Panc1 (cell line): ENCODE measurements around the gene RADIL. TPM values are rescaled to one million over a fixed set of nuclear protein-coding genes. Genes with fewer than 3 reads are reported as not detected.

Experiments used
- ATAC-seq: fragments of 200-7000 bp; cut with Tn5 transposase; 2 replicates; pipeline ENCODE4 v1.9.1; 2020; ENCODE audit warnings: mild to moderate bottlenecking, moderate library complexity
- BruUV-seq: library from RNA; stranded (reverse); fragments of 400-500 nt; replicated peaks from 2 replicates; lab custom pipeline; 2021; lab: Mats Ljungman, UMichigan
- CTCF ChIA-PET: fragments of 300-600 bp; sonication (Branson Sonifier 250); formaldehyde crosslinking; loops from one replicate; lab custom pipeline; 2022; ENCODE audit warnings: antibody characterized with exemption; lab: Charles Lee
- POLR2A ChIA-PET: fragments of 300-600 bp; sonication (Branson Sonifier 250); formaldehyde crosslinking; loops from one replicate; lab custom pipeline; 2022; ENCODE audit warnings: antibody characterized with exemption; lab: Charles Lee
- DNase-seq: peaks from one replicate; pipeline ENCODE4 v3.0.0-alpha.2; 2010; ENCODE audit warnings: low read depth, low spot score
- H3K27ac ChIP-seq: 2 replicates; pipeline ENCODE4 v1.5.1; 2011; ENCODE audit warnings: mild to moderate bottlenecking, low read length, inconsistent platforms
- H3K27me3 ChIP-seq: fragments of 200-500 bp; sonication (Bioruptor generic); 2 replicates; pipeline ENCODE4 v1.6.0; 2014; ENCODE audit warnings: low read length, inconsistent platforms; ENCODE audit not compliant: control insufficient read depth, insufficient read depth
- H3K36me3 ChIP-seq: fragments of 200-500 bp; sonication (Bioruptor generic); 2 replicates; pipeline ENCODE4 v1.5.1; 2014; ENCODE audit warnings: inconsistent platforms, mild to moderate bottlenecking, low read length, moderate library complexity; ENCODE audit not compliant: control insufficient read depth, insufficient read depth
- H3K4me1 ChIP-seq: 2 replicates; pipeline ENCODE4 v1.5.1; 2011; ENCODE audit warnings: inconsistent platforms, mild to moderate bottlenecking, low read length, moderate library complexity; ENCODE audit not compliant: control insufficient read depth, insufficient read depth
- H3K4me3 ChIP-seq, 2 experiments: 2 replicates each; pipeline ENCODE4 v1.5.1; 2011 to 2012; ENCODE audit warnings: low read depth in 2 of 2, low read length in 2 of 2, mild to moderate bottlenecking in 2 of 2, inconsistent platforms in 1 of 2, moderate library complexity in 1 of 2
- H3K9me3 ChIP-seq: fragments of 200-500 bp; sonication (Bioruptor generic); 2 replicates; pipeline ENCODE4 v1.5.1; 2014; ENCODE audit warnings: low read depth, mild to moderate bottlenecking, inconsistent platforms, low read length, moderate library complexity; ENCODE audit not compliant: control insufficient read depth, insufficient read depth
- CTCF ChIP-seq: fragments of 450-650 bp; IDR thresholded peaks from 2 replicates; pipeline ENCODE4 v1.5.1; 2017; ENCODE audit warnings: mild to moderate bottlenecking
- POLR2AphosphoS5 ChIP-seq: IDR thresholded peaks from 2 replicates; pipeline ENCODE4 v1.6.1; 2012; ENCODE audit warnings: mild to moderate bottlenecking, low read depth, low read length, moderate library complexity
- SIN3A ChIP-seq: IDR thresholded peaks from 2 replicates; pipeline ENCODE4 v1.6.1; 2012; ENCODE audit warnings: low read depth, mild to moderate bottlenecking, low read length, moderate library complexity, borderline replicate concordance; ENCODE audit not compliant: insufficient read depth
- TCF7L2 ChIP-seq: IDR thresholded peaks from 2 replicates; pipeline ENCODE4 v1.6.1; 2011; ENCODE audit warnings: mild to moderate bottlenecking, low read depth, low read length, inconsistent platforms
- in situ Hi-C: cut with HindIII; loops from 2 replicates; pipeline ENCODE4 v1.10.0; 2016; ENCODE audit warnings: low sequenced_read_pairs, low pct_unique_long_range_greater_than_20kb
- intact Hi-C: fragments of 100-400 bp; cut with micrococcal nuclease; formaldehyde crosslinking; loops from one replicate; pipeline ENCODE4 v1.10.0; 2022; ENCODE audit not compliant: unreplicated experiment
- total RNA-seq: library from RNA; stranded (reverse); gene quantifications from one replicate; pipeline ENCODE4 v1.2.1, GENCODE V29; 2021; ENCODE audit not compliant: unreplicated experiment
- TF ChIP-seq, protein P1 (sequence below), 2 experiments: IDR thresholded peaks; 2 replicates each; pipeline ENCODE4 v1.6.1; 2011 to 2012; ENCODE audit warnings: low read depth in 2 of 2, control low read depth in 1 of 2, low read length in 1 of 2, mild to moderate bottlenecking in 1 of 2, moderate library complexity in 1 of 2; ENCODE audit not compliant: insufficient read depth in 1 of 2

The RADIL gene
- total RNA-seq, 1 experiment from 2014 or later: 1.3 TPM

- no peak for TF ChIP-seq TCF7L2
- TF ChIP-seq SIN3A: no peak
- TF ChIP-seq, protein P1, sequence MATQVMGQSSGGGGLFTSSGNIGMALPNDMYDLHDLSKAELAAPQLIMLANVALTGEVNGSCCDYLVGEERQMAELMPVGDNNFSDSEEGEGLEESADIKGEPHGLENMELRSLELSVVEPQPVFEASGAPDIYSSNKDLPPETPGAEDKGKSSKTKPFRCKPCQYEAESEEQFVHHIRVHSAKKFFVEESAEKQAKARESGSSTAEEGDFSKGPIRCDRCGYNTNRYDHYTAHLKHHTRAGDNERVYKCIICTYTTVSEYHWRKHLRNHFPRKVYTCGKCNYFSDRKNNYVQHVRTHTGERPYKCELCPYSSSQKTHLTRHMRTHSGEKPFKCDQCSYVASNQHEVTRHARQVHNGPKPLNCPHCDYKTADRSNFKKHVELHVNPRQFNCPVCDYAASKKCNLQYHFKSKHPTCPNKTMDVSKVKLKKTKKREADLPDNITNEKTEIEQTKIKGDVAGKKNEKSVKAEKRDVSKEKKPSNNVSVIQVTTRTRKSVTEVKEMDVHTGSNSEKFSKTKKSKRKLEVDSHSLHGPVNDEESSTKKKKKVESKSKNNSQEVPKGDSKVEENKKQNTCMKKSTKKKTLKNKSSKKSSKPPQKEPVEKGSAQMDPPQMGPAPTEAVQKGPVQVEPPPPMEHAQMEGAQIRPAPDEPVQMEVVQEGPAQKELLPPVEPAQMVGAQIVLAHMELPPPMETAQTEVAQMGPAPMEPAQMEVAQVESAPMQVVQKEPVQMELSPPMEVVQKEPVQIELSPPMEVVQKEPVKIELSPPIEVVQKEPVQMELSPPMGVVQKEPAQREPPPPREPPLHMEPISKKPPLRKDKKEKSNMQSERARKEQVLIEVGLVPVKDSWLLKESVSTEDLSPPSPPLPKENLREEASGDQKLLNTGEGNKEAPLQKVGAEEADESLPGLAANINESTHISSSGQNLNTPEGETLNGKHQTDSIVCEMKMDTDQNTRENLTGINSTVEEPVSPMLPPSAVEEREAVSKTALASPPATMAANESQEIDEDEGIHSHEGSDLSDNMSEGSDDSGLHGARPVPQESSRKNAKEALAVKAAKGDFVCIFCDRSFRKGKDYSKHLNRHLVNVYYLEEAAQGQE (IDR thresholded peaks at IDR 0.05; ENCODE audit: insufficient read depth in 1 of 2, low read depth in 2 of 2, low read length in 1 of 2): no peak
- no peak for TF ChIP-seq CTCF
- no peak for TF ChIP-seq POLR2AphosphoS5
- ChIA-PET CTCF (interaction anchor here (0.6 kb wide), 1 partner anchor 579 kb away, joined by 3 read pairs; no protein-coding TSS in a partner anchor), POLR2A (interaction anchor here (0.6 kb wide), 1 partner anchor 9 kb away, joined by 5 read pairs; no protein-coding TSS in a partner anchor)
- Histone ChIP-seq H3K9me3 (no peaks in the 10 kb centered on the region), H3K27ac (no peak overlapping the region), H3K4me3 (no peak overlapping the region), H3K36me3 (no peaks in the 10 kb centered on the region), H3K27me3 (no peaks in the 10 kb centered on the region), H3K4me1 (peaks cover 2% of the 10 kb centered on the region; the same call in 1 of the 2 replicates)
- in situ Hi-C loops: no loop called here
- BruUV-seq: no TSS peak
- intact Hi-C loops: no loop called here
- DNase-seq (no peak), ATAC-seq (no peak)
Observed at GRCh38 chr7:4878336-4879335, 4.9 kb downstream of the RADIL start.

DNA sequence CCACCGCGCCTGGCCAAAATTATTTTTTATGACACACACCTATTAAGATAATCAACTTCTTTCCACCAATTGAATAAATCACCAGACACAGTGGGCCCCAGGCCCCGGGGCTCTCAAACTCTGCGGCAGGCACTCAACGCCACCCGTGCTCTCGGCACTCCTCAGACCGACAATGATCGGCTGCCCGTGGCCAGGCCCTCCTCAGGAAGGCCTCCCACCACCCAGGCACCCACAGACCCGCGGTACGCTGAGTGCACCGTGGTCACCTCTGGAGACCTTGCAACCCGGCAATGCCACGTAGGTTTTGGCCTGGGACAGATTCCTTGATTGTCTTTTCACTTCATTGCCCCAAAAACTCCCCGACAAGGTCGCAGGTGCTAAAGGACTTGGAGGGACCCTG, 6.9 kb downstream of the RADIL start:
- H3K4me3 ChIP-seq: no peak overlapping the region
- BruUV-seq: no TSS peak
- TF ChIP-seq, protein P1 (IDR thresholded peaks at IDR 0.05; ENCODE audit: insufficient read depth in 1 of 2, low read depth in 2 of 2, low read length in 1 of 2): no peak
- TF ChIP-seq TCF7L2 (no peak), SIN3A (no peak), CTCF (no peak), POLR2AphosphoS5 (no peak)
- H3K36me3 ChIP-seq: no peaks in the 10 kb centered on the region
- POLR2A ChIA-PET: no interaction called here
- in situ Hi-C loops: no loop called here
- DNase-seq: no peak
- CTCF ChIA-PET: no interaction called here
- intact Hi-C loops: no loop called here
- H3K27ac ChIP-seq: no peak overlapping the region
- H3K9me3 ChIP-seq: no peaks in the 10 kb centered on the region
- no peaks in the 10 kb centered on the region for H3K4me1 ChIP-seq
- no peaks in the 10 kb centered on the region for H3K27me3 ChIP-seq
- ATAC-seq: no peak
